Neural crest cell (in vitro differentiated cells): ENCODE measurements around the gene CTIF. TPM values are rescaled to one million over a fixed set of nuclear protein-coding genes. Genes with fewer than 3 reads are reported as not detected.

Source experiments
- DNase-seq: peaks from one replicate; pipeline ENCODE4 v3.0.0; 2021; ENCODE audit warnings: low read depth, mixed read lengths, low spot score
- H3K27ac Mint-ChIP-seq: one replicate; pipeline ENCODE4 v1.8.0; 2021; ENCODE audit warnings: mild to moderate bottlenecking, mixed read lengths; ENCODE audit not compliant: unreplicated experiment
- H3K27me3 Mint-ChIP-seq: 2 replicates; pipeline ENCODE4 v1.8.0; 2021; ENCODE audit warnings: low read depth, mild to moderate bottlenecking, mixed read lengths
- H3K36me3 Mint-ChIP-seq: 2 replicates; pipeline ENCODE4 v1.8.0; 2021; ENCODE audit warnings: low read depth, mild to moderate bottlenecking, mixed read lengths
- H3K4me1 Mint-ChIP-seq: 2 replicates; pipeline ENCODE4 v1.8.0; 2021; ENCODE audit warnings: mixed read lengths
- H3K4me3 Mint-ChIP-seq: one replicate; pipeline ENCODE4 v1.8.0; 2021; ENCODE audit warnings: mild to moderate bottlenecking, mixed read lengths
- H3K9me3 Mint-ChIP-seq: 2 replicates; pipeline ENCODE4 v1.8.0; 2021; ENCODE audit warnings: mixed read lengths
- total RNA-seq: library from RNA; stranded (reverse); gene quantifications from 2 replicates; pipeline ENCODE4 v1.2.1, GENCODE V29; 2021
- TF ChIP-seq, protein P1 (sequence below): fragments of 200-600 bp; sonication (generic); conservative IDR thresholded peaks from 2 replicates; pipeline ENCODE4 v1.5.0; 2021; ENCODE audit warnings: antibody characterized with exemption, mild to moderate bottlenecking

CTIF gene
- total RNA-seq, 1 donor from 2014 or later = 52.6 TPM

DNA sequence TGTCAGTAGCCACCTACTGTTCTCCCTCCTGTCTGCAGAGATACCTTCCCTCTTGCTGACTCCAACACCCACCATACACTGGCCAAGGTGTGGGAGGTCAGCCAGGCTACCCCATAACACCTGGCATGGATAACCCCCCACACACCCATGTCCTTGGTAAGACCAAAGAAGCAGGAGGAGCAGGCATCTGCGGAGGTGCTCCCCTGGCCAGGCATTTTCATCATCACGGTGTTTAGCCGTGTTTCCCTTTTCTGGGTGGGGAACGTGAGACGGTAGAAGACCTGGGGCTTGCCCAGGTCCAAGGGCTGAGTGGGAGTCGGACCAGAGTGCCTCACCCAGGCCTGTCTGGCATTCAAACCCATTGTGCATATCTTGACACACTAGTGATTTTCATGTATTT lies 261.6 kb downstream of the CTIF start:
- H3K9me3 Mint-ChIP-seq = no peaks in the 10 kb centered on the region
- TF ChIP-seq, protein P1, sequence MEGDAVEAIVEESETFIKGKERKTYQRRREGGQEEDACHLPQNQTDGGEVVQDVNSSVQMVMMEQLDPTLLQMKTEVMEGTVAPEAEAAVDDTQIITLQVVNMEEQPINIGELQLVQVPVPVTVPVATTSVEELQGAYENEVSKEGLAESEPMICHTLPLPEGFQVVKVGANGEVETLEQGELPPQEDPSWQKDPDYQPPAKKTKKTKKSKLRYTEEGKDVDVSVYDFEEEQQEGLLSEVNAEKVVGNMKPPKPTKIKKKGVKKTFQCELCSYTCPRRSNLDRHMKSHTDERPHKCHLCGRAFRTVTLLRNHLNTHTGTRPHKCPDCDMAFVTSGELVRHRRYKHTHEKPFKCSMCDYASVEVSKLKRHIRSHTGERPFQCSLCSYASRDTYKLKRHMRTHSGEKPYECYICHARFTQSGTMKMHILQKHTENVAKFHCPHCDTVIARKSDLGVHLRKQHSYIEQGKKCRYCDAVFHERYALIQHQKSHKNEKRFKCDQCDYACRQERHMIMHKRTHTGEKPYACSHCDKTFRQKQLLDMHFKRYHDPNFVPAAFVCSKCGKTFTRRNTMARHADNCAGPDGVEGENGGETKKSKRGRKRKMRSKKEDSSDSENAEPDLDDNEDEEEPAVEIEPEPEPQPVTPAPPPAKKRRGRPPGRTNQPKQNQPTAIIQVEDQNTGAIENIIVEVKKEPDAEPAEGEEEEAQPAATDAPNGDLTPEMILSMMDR = no peak
- H3K27ac Mint-ChIP-seq = no peak overlapping the region
- H3K4me3 Mint-ChIP-seq = no peak overlapping the region
- no peak for DNase-seq
- H3K36me3 Mint-ChIP-seq = peaks cover 7% of the 10 kb centered on the region
- H3K27me3 Mint-ChIP-seq = no peaks in the 10 kb centered on the region
- H3K4me1 Mint-ChIP-seq = no peaks in the 10 kb centered on the region

DNA sequence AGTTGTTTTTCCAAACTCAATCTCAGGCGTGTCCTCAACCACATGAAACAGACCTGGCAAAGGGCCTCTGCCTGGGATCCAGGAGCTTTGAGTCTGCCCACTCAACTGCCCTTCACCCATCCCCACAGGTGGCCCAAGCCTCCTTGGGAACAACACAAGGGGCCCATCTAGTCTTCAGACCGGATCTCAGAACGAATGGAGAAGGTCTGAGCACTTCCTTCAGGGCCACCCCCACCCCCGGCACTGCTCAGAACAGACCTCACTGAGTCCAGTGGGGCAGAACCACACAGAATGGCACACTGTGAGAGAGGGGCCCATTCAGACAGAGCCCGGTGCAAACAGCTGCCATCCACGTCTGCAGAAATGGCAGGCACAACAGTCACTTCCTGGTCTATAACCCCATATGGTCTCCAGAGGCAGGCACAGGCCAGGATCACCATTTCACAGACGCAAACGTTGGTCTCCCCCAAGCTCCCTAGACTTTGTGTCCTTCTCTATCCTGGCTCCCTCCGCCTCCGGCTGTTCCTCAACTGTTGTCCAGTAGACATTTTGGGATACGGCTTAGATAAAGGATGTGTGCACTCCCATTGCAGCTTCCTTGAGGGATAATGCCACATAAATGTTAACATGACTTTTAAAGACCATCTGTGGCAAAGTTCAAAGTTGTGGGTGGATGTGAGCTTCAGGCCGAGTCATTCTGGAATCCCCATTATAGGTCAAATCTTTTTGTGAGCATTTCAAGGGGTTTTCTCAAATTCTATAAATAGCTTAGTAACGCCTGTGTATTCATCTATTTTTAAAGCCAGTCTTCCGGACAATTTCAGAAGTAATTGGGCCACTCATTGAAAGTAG lies 262.3 kb downstream of the CTIF start:
- Mint-ChIP-seq H3K9me3 (no peaks in the 10 kb centered on the region), H3K27me3 (no peaks in the 10 kb centered on the region), H3K36me3 (peaks cover 7% of the 10 kb centered on the region), H3K27ac (peak overlapping the region; percentile 8), H3K4me3 (no peak overlapping the region), H3K4me1 (peaks cover 5% of the 10 kb centered on the region)
- TF ChIP-seq, protein P1 = no peak
- DNase-seq = no peak

DNA sequence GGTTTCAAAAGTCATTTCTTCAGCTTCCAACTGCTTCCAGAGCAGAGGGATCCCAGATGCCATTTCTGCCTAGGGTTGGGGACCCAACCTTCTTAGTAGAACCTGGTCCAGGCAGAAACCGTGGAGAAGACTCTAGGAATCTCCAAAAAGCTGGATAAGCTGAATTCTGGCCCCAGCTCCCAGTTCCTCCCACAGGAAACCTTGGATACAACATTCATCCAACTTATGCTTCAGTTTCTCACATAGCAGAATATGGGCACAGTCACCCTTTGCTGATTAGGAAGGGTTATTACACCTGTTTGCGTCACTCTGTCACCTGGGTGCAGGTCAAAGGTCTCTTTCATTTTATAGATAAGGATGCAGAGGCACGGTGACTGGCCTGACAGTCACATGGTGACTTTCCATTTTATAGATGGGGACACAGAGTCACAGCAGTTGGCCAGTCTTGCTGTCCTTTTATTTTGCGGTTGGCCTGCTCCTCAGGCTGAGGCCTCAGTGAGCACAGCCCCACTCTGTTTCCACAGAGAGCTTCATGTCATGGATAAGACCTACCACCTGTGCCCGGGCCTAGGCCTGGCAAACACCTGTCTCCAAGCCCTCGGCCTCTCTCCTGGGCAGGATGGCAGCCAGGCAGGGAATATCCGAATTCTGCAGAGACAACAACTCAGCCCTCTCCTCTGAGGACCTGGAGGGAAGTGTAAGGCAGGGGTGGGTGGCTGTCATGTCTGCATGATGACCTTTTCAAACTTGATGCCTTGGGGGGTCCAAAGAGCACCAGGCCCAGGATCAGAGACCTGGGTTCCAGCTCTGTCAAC lies 263.1 kb downstream of the CTIF start:
- H3K27me3 Mint-ChIP-seq = no peaks in the 10 kb centered on the region
- no peak for DNase-seq
- peaks cover 13% of the 10 kb centered on the region for H3K4me1 Mint-ChIP-seq
- H3K9me3 Mint-ChIP-seq = no peaks in the 10 kb centered on the region
- no peak overlapping the region for H3K4me3 Mint-ChIP-seq
- H3K27ac Mint-ChIP-seq = no peak overlapping the region
- TF ChIP-seq, protein P1 = no peak
- H3K36me3 Mint-ChIP-seq = peaks cover 7% of the 10 kb centered on the region

GRCh38 chr18:48802543-48803290 lies 263.9 kb downstream of the CTIF start:
- Mint-ChIP-seq H3K27ac (no peak overlapping the region), H3K9me3 (no peaks in the 10 kb centered on the region), H3K36me3 (peaks cover 7% of the 10 kb centered on the region), H3K27me3 (no peaks in the 10 kb centered on the region), H3K4me1 (peaks cover 15% of the 10 kb centered on the region), H3K4me3 (no peak overlapping the region)
- no peak for DNase-seq
- TF ChIP-seq, protein P1 = no peak

- H3K9me3 Mint-ChIP-seq = no peaks in the 10 kb centered on the region
Observed at GRCh38 chr18:48803518-48803917, 264.7 kb downstream of the CTIF start.

More at GRCh38 chr18:48803518-48803917, 264.7 kb downstream of the CTIF start:
- Mint-ChIP-seq H3K36me3 (peaks cover 7% of the 10 kb centered on the region), H3K27me3 (no peaks in the 10 kb centered on the region), H3K27ac (no peak overlapping the region), H3K4me1 (peaks cover 15% of the 10 kb centered on the region), H3K4me3 (no peak overlapping the region)
- no peak for DNase-seq
- TF ChIP-seq, protein P1 = no peak
